A549 (cell line): ENCODE measurements around the gene CDH26. TPM values are rescaled to one million over a fixed set of nuclear protein-coding genes. Genes with fewer than 3 reads are reported as not detected.

ENCODE experiments used
- ATAC-seq, 2 experiments: fragments of 200-7000 bp in 1 of 2; fragments of >200 bp in 1 of 2; cut with Nextera tagmentation in 1 of 2; cut with Tn5 transposase in 1 of 2; 3 replicates each; pipeline versions ENCODE4 v1.8.0 to v1.9.1; 2018 to 2020; ENCODE audit warnings: mild to moderate bottlenecking in 1 of 2, moderate library complexity in 1 of 2
- CTCF ChIA-PET: fragments of 300-600 bp; sonication (Branson Sonifier 250); formaldehyde crosslinking; extraction: SDS; loops from one replicate; lab custom pipeline; 2021; ENCODE audit warnings: antibody characterized with exemption, inconsistent platforms; lab: Yijun Ruan, JAX
- POLR2A ChIA-PET: fragments of 350-600 bp; formaldehyde crosslinking; extraction: SDS; loops from one replicate; lab custom pipeline; 2021; ENCODE audit warnings: antibody characterized with exemption, inconsistent platforms; lab: Yijun Ruan, JAX
- DNase-seq, 2 experiments: peaks; one replicate each; pipeline versions ENCODE4 v3.0.0 to v3.0.0-alpha.2; 2011 to 2016; ENCODE audit warnings: low read depth in 1 of 2, low spot score in 1 of 2
- FAIRE-seq: peaks from 2 replicates; lab custom pipeline; 2011; peaks lifted over from hg19 to GRCh38; lab: Jason Lieb, UNC
- H3K27ac ChIP-seq, 2 experiments: fragments of >200 bp; sonication (Bioruptor Twin); formaldehyde crosslinking; 3 replicates each; pipeline ENCODE4 v1.5.1; 2016 to 2017
- H3K4me1 ChIP-seq: fragments of >200 bp; sonication (Bioruptor Twin); formaldehyde crosslinking; 3 replicates; pipeline ENCODE4 v1.6.1; 2016
- H3K4me2 ChIP-seq: fragments of >200 bp; sonication (Bioruptor Twin); formaldehyde crosslinking; 3 replicates; pipeline ENCODE4 v1.6.1; 2016
- H3K4me3 ChIP-seq: fragments of >200 bp; sonication (Bioruptor Twin); formaldehyde crosslinking; 3 replicates; pipeline ENCODE4 v1.5.1; 2016
- H3K9me3 ChIP-seq: fragments of >200 bp; sonication (Bioruptor Twin); formaldehyde crosslinking; 3 replicates; pipeline ENCODE4 v1.6.1; 2016
- CBX8 ChIP-seq: fragments of 200-600 bp; sonication (generic); IDR thresholded peaks from 2 replicates; pipeline ENCODE4 v1.6.1; 2016
- CEBPB ChIP-seq, 2 experiments: fragments of >200 bp in 1 of 2; sonication (Bioruptor Twin) in 1 of 2; formaldehyde crosslinking in 1 of 2; IDR thresholded peaks; 2 replicates each; pipeline ENCODE4 v1.6.1; 2012 to 2016
- CHD4 ChIP-seq: fragments of 200-600 bp; sonication (generic); IDR thresholded peaks from 2 replicates; pipeline ENCODE4 v1.6.1; 2016; ENCODE audit warnings: antibody characterized with exemption, mild to moderate bottlenecking, borderline replicate concordance
- CTCF ChIP-seq: fragments of >200 bp; sonication (Bioruptor Twin); formaldehyde crosslinking; IDR thresholded peaks from 3 replicates; pipeline ENCODE4 v1.5.1; 2016
- EP300 ChIP-seq, 2 experiments: fragments of >200 bp; sonication (Bioruptor Twin); formaldehyde crosslinking; IDR thresholded peaks; 2 replicates in 1 of 2; 3 replicates in 1 of 2; pipeline ENCODE4 v1.6.1; 2016 to 2017
- ESRRA ChIP-seq: fragments of 150-350 bp; IDR thresholded peaks from 2 replicates; pipeline ENCODE4 v1.6.1; 2014; ENCODE audit warnings: mild to moderate bottlenecking, low read length, borderline replicate concordance
- FOSL2 ChIP-seq, 2 experiments: fragments of 450-650 bp in 1 of 2; fragments of >200 bp in 1 of 2; sonication (Bioruptor Twin) in 1 of 2; formaldehyde crosslinking; IDR thresholded peaks; 2 replicates each; pipeline versions ENCODE4 v1.5.0 to v1.6.1; 2016 to 2020; ENCODE audit warnings: mild to moderate bottlenecking in 1 of 2, moderate library complexity in 1 of 2
- HDAC2 ChIP-seq: fragments of 200-600 bp; sonication (generic); IDR thresholded peaks from 2 replicates; pipeline ENCODE4 v1.6.1; 2016
- KDM1A ChIP-seq: fragments of 200-600 bp; sonication (generic); IDR thresholded peaks from 2 replicates; pipeline ENCODE4 v1.6.1; 2016; ENCODE audit warnings: low read depth, mild to moderate bottlenecking
- KDM5A ChIP-seq: fragments of 200-600 bp; sonication (generic); IDR thresholded peaks from 2 replicates; pipeline ENCODE4 v1.6.1; 2016; ENCODE audit warnings: antibody characterized with exemption, mild to moderate bottlenecking
- MAFK ChIP-seq: fragments of 450-650 bp; IDR thresholded peaks from 2 replicates; pipeline ENCODE4 v1.6.1; 2014; ENCODE audit not compliant: partially characterized antibody
- POLR2AphosphoS2 ChIP-seq: conservative IDR thresholded peaks from 2 replicates; pipeline ENCODE4 v1.6.1; 2012; ENCODE audit warnings: low read length, improper control_type of control experiment, inconsistent platforms
- RARB ChIP-seq: fragments of 250-450 bp; sonication (Bioruptor Pico); IDR thresholded peaks from 2 replicates; pipeline ENCODE4 v1.8.0; 2021; ENCODE audit warnings: mild to moderate bottlenecking, moderate library complexity
- RFX5 ChIP-seq: fragments of 450-650 bp; IDR thresholded peaks from 2 replicates; pipeline ENCODE4 v1.7.1; 2014; ENCODE audit warnings: antibody characterized with exemption, mild to moderate bottlenecking, moderate library complexity
- SREBF2 ChIP-seq: fragments of 450-650 bp; IDR thresholded peaks from 2 replicates; pipeline ENCODE4 v1.6.1; 2014; ENCODE audit warnings: mild to moderate bottlenecking, moderate library complexity
- TP53 ChIP-seq: fragments of 250-450 bp; sonication (Bioruptor Pico); IDR thresholded peaks from 2 replicates; pipeline ENCODE4 v1.5.0; 2021; ENCODE audit warnings: mild to moderate bottlenecking, moderate library complexity
- USF2 ChIP-seq: fragments of 450-650 bp; IDR thresholded peaks from 2 replicates; pipeline ENCODE4 v1.6.1; 2014; ENCODE audit warnings: antibody characterized with exemption
- ZC3H11A ChIP-seq: fragments of 450-650 bp; IDR thresholded peaks from 2 replicates; pipeline ENCODE4 v1.6.1; 2014; ENCODE audit warnings: antibody characterized with exemption, mild to moderate bottlenecking
- ZFP36 ChIP-seq: fragments of 450-650 bp; IDR thresholded peaks from 2 replicates; pipeline ENCODE4 v1.6.1; 2014; ENCODE audit warnings: borderline replicate concordance; ENCODE audit not compliant: partially characterized antibody
- WGBS: methylation state at CpG from one replicate; pipeline ENCODE4 v1.1.6; 2017; ENCODE audit errors: missing lambda C conversion rate; 5-methylcytosine and 5-hydroxymethylcytosine counted together
- polyA plus RNA-seq, 4 experiments: library from polyadenylated mRNA; depleted of rRNA in 3 of 4; stranded (reverse); fragments of >200 nt; fragmentation: RNase III in 1 of 4; extraction: RNeasy Plus Mini Kit Qiagen cat#74134 plus additional on column Dnase treatment in 1 of 4; gene quantifications; 2 replicates in 3 of 4; 3 replicates in 1 of 4; pipeline ENCODE4 v1.2.3, GENCODE V29; 2011 to 2017

The CDH26 gene
- polyA plus RNA-seq, 2 of the 4 experiments (the other 2 are of a cell fraction), result 0.27 to 0.57 TPM

- TF ChIP-seq SREBF2 (no peak), KDM5A (no peak), HDAC2 (no peak)
- FAIRE-seq, result no peak
- DNase-seq, result no peak
- no peak for ATAC-seq
- Histone ChIP-seq H3K27ac (no peak overlapping the region), H3K4me1 (peaks cover 21% of the 10 kb centered on the region), H3K9me3 (peaks cover 3% of the 10 kb centered on the region; the same call in 2 of the 3 replicates), H3K4me3 (no peak overlapping the region), H3K4me2 (no peak overlapping the region)
- WGBS, result 91% methylated on average over 8 of the region's 8 CpGs
- POLR2A ChIA-PET, result no interaction called here
- CTCF ChIA-PET, result interaction anchor here (0.9 to 4.4 kb wide), 4 partner anchors 12 to 1293 kb away, joined by 3 to 73 read pairs (median 5); no protein-coding TSS in a partner anchor
These were observed 22.6 kb upstream of the CDH26 start for GRCh38 chr20:59935457-59936185.

- peaks cover 23% of the 10 kb centered on the region for H3K4me1 ChIP-seq
- CTCF ChIA-PET, result interaction anchor here (4.4 kb wide), 1 partner anchor 11 kb away, joined by 73 read pairs; no protein-coding TSS in a partner anchor
- H3K4me2 ChIP-seq, result no peak overlapping the region
- TF ChIP-seq CEBPB (IDR thresholded peaks at IDR 0.05) (no peak), RFX5 (no peak), MAFK (peak; percentile 34), HDAC2 (no peak)
- POLR2A ChIA-PET, result no interaction called here
- 87% methylated on average over 4 of the region's 4 CpGs for WGBS
- peaks cover 3% of the 10 kb centered on the region; the same call in 2 of the 3 replicates for H3K9me3 ChIP-seq
- no peak overlapping the region for H3K4me3 ChIP-seq
- H3K27ac ChIP-seq, result no peak overlapping the region
- ATAC-seq (no peak), FAIRE-seq (no peak), DNase-seq (no peak)
These were observed 21.8 kb upstream of the CDH26 start for GRCh38 chr20:59936409-59936808.

- ATAC-seq (no peak), DNase-seq (no peak), FAIRE-seq (no peak)
- POLR2A ChIA-PET, result no interaction called here
- no peak overlapping the region for H3K4me3 ChIP-seq
- TF ChIP-seq USF2, result no peak
- TF ChIP-seq EP300 (IDR thresholded peaks at IDR 0.05), result no peak
- no peak for TF ChIP-seq TP53 (CRISPR knock-in tag)
- no peak for TF ChIP-seq CTCF
- TF ChIP-seq FOSL2 (IDR thresholded peaks at IDR 0.05), result no peak
- TF ChIP-seq FOSL2 (CRISPR knock-in tag; IDR thresholded peaks at IDR 0.05), result no peak
- no peak for TF ChIP-seq ZC3H11A
- no peak for TF ChIP-seq KDM1A
- TF ChIP-seq ZFP36, result no peak
- TF ChIP-seq CHD4, result no peak
- TF ChIP-seq RARB, result no peak
- no peak for TF ChIP-seq MAFK
- no peak for TF ChIP-seq POLR2AphosphoS2
- no peak for TF ChIP-seq CBX8
- no peak for TF ChIP-seq ESRRA
- CTCF ChIA-PET, result interaction anchor here (4.4 kb wide), 1 partner anchor 10 kb away, joined by 73 read pairs; no protein-coding TSS in a partner anchor
- no peak overlapping the region for H3K27ac ChIP-seq
- peaks cover 28% of the 10 kb centered on the region for H3K4me1 ChIP-seq
- peaks cover 3% of the 10 kb centered on the region; the same call in 2 of the 3 replicates for H3K9me3 ChIP-seq
- WGBS, result 88% methylated on average over 3 of the region's 3 CpGs
- no peak overlapping the region for H3K4me2 ChIP-seq
These were observed 21.1 kb upstream of the CDH26 start for GRCh38 chr20:59937150-59937549.
